Duodenal mucosa (tissue), 2 donors: ENCODE data around the gene FRMD5.

Experiments
- H3K27ac ChIP-seq: one replicate; pipeline ENCODE4 v1.7.0; 2013; ENCODE audit warnings: low read depth, low read length
- H3K27me3 ChIP-seq, 2 donors: one replicate each; pipeline ENCODE4 v1.7.0; 2013; ENCODE audit warnings: low read length in 2 of 2, control low read depth in 1 of 2; ENCODE audit not compliant: insufficient read depth in 2 of 2, control insufficient read depth in 1 of 2
- H3K36me3 ChIP-seq, 2 donors: one replicate each; pipeline ENCODE4 v1.7.0; 2013; ENCODE audit warnings: low read length in 2 of 2, control low read depth in 1 of 2; ENCODE audit not compliant: insufficient read depth in 2 of 2, control insufficient read depth in 1 of 2
- H3K4me1 ChIP-seq, 2 donors: one replicate each; pipeline ENCODE4 v1.7.0; 2013; ENCODE audit warnings: low read length in 2 of 2, control low read depth in 1 of 2; ENCODE audit not compliant: insufficient read depth in 2 of 2, control insufficient read depth in 1 of 2
- H3K4me3 ChIP-seq, 2 donors: one replicate each; pipeline ENCODE4 v1.7.0; 2013; ENCODE audit warnings: low read length in 2 of 2, low read depth in 1 of 2
- H3K9ac ChIP-seq, 2 donors: one replicate each; pipeline ENCODE4 v1.7.0; 2013; ENCODE audit warnings: low read length in 2 of 2, low read depth in 1 of 2
- H3K9me3 ChIP-seq, 2 donors: one replicate each; pipeline ENCODE4 v1.7.0; 2013; ENCODE audit warnings: low read length in 2 of 2, control low read depth in 1 of 2; ENCODE audit not compliant: control insufficient read depth in 1 of 2

FRMD5 gene

DNA sequence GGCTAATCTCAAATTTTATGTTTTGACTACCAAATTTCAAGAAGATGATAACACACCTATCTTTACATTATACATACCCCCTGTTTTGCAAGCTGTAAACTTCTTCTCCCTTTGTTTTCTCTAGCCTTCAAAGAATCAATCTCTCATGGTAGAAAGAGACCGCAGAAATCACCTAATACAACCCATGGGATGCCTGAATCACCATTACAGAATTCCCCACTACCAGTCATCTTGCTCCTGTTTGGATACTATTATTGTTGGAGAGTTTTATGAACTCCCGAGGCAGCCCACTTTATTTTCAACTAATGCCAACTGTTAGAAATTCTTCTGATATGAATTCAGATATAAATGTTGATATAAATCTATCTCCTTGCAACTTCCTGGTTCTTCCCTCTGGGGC lies 110.9 kb downstream of the FRMD5 start:
- Histone ChIP-seq H3K4me3 (no peak overlapping the region), H3K4me1 (no peaks in the 10 kb centered on the region), H3K27ac (no peak overlapping the region), H3K36me3 (no peaks in the 10 kb centered on the region), H3K9me3 (no peaks in the 10 kb centered on the region), H3K9ac (no peak overlapping the region), H3K27me3 (no peaks in the 10 kb centered on the region)

DNA sequence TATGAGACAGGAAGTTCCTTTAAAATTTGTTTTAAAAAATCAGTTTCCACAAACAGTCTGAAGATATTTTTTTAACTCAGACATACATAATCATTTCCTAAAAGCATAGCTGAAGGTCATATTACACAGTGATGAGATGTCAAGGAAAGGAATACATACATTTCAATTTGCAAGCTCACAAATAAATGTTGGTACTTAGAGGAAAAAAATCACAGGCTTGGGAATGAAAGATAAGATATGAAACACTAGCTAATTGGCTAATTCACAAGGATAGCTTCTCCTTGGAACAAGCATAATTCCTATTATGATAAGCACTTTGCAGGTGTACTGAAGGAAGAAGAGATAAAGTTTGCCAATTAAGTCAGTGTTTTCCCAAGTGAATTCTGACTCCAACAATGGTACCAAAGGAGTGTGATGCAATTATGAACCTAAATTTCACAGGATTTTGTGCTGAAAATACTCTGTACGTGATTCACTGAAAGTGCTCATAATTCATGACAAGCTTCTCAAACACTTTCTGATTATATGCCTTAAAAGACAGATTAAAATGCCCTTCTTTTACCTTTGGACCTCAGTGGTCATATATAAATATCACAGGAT lies 112.4 kb downstream of the FRMD5 start:
- H3K36me3 ChIP-seq = no peaks in the 10 kb centered on the region
- H3K9me3 ChIP-seq = no peaks in the 10 kb centered on the region
- no peak overlapping the region for H3K27ac ChIP-seq
- H3K9ac ChIP-seq = no peak overlapping the region
- H3K4me1 ChIP-seq = no peaks in the 10 kb centered on the region
- H3K4me3 ChIP-seq = no peak overlapping the region
- H3K27me3 ChIP-seq = no peaks in the 10 kb centered on the region

DNA sequence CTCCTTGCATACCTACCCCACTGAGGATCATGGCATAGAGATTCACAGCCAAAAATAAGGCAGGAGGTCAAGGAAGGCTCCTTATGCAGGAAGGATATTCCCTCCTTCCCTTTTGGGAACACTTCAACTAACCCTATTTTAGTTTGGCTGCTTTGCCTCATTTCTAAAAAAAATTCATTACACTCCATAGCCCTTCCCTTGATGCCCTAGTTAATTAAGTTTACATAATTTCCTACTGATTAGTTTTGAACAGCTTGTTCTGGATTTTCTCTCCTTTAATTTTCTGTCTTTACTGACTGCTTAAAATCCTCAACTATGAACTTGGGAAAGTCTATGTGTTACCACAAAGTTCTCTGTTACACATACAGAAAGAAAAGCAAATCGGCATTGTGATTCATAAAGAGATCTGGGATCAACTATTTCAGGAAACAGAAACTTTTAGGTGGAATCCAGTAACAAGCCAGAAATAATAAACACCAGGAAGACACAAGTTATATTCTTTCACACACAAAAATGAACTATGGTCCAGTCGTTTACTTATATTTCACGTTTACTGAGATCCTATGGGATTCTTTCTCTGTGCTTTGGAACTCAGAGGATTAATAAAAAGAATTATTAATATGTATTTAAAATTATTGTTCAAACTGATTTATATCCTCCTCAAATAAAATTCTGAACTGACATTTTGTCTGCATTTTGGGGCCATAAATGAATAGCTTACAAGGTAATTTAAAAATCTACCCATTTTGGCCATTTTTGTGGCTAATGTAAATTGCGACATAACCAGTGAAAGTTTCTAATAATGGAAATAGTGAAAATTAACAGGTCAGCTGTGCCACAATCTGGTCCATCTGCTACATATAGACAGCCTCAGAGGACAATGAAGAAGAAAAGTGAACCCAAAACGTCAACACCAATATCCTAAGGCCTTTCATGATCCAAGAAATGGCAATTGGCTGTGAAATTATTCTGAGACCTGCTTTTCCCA lies 113.8 kb downstream of the FRMD5 start:
- H3K36me3 ChIP-seq = no peaks in the 10 kb centered on the region
- no peak overlapping the region for H3K27ac ChIP-seq
- no peak overlapping the region for H3K4me3 ChIP-seq
- no peaks in the 10 kb centered on the region for H3K27me3 ChIP-seq
- no peaks in the 10 kb centered on the region for H3K9me3 ChIP-seq
- no peaks in the 10 kb centered on the region for H3K4me1 ChIP-seq
- no peak overlapping the region for H3K9ac ChIP-seq

DNA sequence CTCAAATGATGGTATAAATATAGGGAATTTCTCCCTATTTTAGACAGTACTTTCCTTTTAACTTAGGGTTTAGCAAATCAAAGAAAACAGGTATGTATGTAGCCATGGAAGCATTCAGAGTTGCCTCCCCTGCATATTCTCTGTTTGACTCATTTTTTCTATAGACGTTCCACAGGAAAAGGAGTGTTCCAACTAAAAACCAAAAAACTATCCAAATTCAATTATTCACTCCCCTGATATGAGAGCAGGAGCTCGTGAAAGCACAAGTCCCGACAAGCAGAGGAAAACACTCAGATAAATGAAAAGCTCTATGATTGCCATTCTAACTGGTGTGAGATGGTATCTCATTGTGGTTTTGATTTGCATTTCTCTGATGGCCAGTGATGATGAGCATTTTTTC lies 119.5 kb downstream of the FRMD5 start:
- H3K27me3 ChIP-seq = no peaks in the 10 kb centered on the region
- H3K4me1 ChIP-seq = no peaks in the 10 kb centered on the region
- no peak overlapping the region for H3K9ac ChIP-seq
- H3K36me3 ChIP-seq = no peaks in the 10 kb centered on the region
- H3K9me3 ChIP-seq = no peaks in the 10 kb centered on the region
- no peak overlapping the region for H3K4me3 ChIP-seq
- H3K27ac ChIP-seq = no peak overlapping the region

DNA sequence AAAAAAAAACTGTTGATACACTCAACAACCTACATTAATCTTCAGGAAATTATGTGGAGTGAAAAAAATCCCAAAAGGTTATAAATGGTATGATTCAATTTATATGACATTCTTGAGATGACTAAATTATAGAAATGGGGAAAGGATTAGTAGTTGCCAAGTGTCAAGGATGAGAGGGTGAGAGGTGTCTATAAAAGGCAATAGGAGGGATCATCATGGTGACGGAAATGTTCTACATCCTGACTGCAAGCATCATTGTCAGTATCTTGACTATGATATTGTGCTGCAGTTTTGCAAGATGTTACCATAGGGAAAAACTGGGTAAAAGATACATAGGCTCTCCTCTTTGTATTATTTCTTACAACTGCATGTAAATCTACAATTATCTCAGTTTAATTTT lies 125.6 kb downstream of the FRMD5 start:
- H3K4me1 ChIP-seq = no peaks in the 10 kb centered on the region

DNA sequence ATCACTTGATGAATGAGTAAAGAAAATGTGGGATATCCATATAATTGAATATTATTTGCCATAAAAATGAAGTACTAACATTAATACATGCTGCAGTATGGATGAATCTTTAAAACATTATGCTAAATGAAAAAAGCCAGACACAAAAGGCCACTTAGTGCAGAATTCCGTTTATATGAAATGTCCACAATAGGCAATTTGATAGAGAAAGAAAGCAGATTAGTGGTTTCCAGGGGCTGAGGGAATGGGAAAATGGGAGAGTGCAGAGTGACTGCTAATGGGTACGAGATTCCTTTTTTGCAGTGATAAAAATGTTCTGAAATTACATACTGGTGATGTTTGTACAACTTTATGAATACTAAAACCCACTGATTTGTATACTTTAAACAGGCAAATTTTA lies 126.7 kb downstream of the FRMD5 start:
- H3K27ac ChIP-seq = no peak overlapping the region
- H3K36me3 ChIP-seq = no peaks in the 10 kb centered on the region
- no peaks in the 10 kb centered on the region for H3K4me1 ChIP-seq
- no peaks in the 10 kb centered on the region for H3K27me3 ChIP-seq
- H3K4me3 ChIP-seq = no peak overlapping the region
- H3K9me3 ChIP-seq = no peaks in the 10 kb centered on the region
- H3K9ac ChIP-seq = no peak overlapping the region

More for the DNA sequence above, 125.6 kb downstream of the FRMD5 start:
- Histone ChIP-seq H3K9ac (no peak overlapping the region), H3K27me3 (no peaks in the 10 kb centered on the region), H3K36me3 (no peaks in the 10 kb centered on the region), H3K27ac (no peak overlapping the region), H3K4me3 (no peak overlapping the region), H3K9me3 (no peaks in the 10 kb centered on the region)

DNA sequence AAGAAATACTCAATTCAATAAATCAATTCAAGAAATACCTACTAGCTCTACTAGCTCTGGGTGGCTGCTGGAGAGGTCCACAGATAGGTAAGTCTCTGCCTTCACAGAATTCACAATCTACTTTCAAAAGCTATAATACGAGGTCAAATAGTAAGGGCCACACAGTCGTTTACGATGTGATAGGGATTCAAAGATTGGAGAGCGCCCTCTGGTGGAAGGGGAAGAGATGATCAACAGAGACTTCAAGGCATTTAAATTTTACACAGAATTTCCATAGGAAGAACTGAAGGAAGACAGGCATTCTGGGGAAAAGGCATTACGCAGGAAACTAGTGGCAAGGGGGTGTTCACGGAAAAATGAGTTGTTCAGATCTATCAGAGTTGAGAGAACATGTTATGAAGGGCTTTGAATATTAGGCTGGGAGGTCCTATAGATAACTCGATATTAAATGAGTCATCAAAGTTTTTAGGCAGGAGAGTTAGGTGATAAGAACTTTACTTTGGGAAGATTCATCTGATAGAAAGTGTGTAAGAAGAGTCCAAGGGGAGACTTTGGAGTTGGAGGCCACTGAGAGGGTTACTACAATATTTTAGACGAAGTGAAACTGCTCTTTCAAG lies 128.8 kb downstream of the FRMD5 start:
- Histone ChIP-seq H3K4me3 (no peak overlapping the region), H3K27me3 (no peaks in the 10 kb centered on the region), H3K9me3 (no peaks in the 10 kb centered on the region), H3K27ac (no peak overlapping the region), H3K9ac (no peak overlapping the region), H3K36me3 (no peaks in the 10 kb centered on the region), H3K4me1 (no peaks in the 10 kb centered on the region)

DNA sequence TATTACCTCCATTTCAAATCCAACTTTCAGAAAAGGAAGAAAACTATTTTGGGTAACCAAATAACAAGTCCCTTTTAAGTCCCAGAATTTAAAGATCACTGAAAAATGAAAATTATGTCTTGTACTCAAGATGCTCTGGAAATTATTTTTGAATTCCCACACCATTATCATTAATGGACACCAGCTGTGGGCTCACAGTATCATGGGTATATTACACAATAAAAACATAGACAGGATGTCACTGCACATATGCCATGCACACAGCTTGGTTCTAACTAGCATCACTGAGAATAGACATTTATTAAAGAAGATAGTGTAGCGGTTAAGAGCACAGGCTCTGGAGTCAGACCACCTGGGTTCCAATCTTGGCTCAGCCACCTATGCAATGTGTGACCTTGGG lies 130.4 kb downstream of the FRMD5 start:
- no peaks in the 10 kb centered on the region for H3K27me3 ChIP-seq
- no peak overlapping the region for H3K27ac ChIP-seq
- H3K9me3 ChIP-seq = no peaks in the 10 kb centered on the region
- H3K4me1 ChIP-seq = no peaks in the 10 kb centered on the region
- no peak overlapping the region for H3K4me3 ChIP-seq
- no peak overlapping the region for H3K9ac ChIP-seq
- no peaks in the 10 kb centered on the region for H3K36me3 ChIP-seq

DNA sequence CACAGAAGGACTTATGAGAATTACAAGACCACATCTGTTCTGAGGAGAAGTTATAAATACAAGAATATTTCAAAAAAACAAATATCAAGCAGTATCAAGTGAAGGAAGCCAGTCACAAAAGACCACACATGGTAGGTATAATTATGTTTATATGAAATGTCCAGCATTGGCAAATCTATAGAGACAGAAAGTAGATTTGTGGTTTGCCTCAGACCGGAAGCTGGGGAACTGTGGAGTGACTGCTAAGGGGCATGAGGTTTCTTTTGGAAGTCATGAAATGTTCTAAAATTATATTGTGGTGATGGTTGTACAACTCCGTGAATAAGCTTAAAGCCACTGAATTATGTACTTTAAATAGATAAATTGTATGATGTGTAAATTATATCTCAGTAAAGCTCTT lies 136.9 kb downstream of the FRMD5 start:
- H3K27me3 ChIP-seq = peaks cover 0 to 2% of the 10 kb centered on the region in 2 donors
- no peaks in the 10 kb centered on the region for H3K9me3 ChIP-seq
- H3K9ac ChIP-seq = no peak overlapping the region
- H3K27ac ChIP-seq = no peak overlapping the region
- no peaks in the 10 kb centered on the region for H3K4me1 ChIP-seq
- no peak overlapping the region for H3K4me3 ChIP-seq
- H3K36me3 ChIP-seq = no peaks in the 10 kb centered on the region

DNA sequence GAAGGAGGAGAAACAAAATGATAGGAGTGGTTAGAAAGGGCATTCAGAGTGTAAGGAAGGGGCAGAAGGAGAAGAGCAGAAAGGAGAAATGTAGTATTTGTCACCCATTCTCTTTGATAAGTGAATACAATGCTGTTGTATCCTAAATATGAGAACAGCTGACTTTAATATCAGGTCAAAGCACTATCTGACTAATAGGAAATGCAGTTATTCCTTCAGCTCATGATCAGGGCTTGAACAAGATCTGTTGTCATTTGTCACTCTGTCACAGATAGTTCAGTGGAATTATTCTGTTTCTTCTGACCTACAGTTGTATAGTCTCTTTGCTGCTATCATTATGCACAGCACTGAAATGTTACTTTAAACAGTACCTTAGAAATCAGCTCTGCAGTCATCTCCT lies 149.4 kb downstream of the FRMD5 start:
- H3K36me3 ChIP-seq = no peaks in the 10 kb centered on the region
- no peaks in the 10 kb centered on the region for H3K4me1 ChIP-seq
- H3K9me3 ChIP-seq = no peaks in the 10 kb centered on the region
- H3K9ac ChIP-seq = no peak overlapping the region
- no peak overlapping the region for H3K4me3 ChIP-seq
- H3K27me3 ChIP-seq = no peaks in the 10 kb centered on the region
- no peak overlapping the region for H3K27ac ChIP-seq
